LNCaP clone FGC (cell line): ENCODE data around the gene UGT1A8.

Experiments used
- DNase-seq: peaks from one replicate; pipeline ENCODE4 v3.0.0-alpha.2; 2011; ENCODE audit warnings: low read depth
- H3K4me3 ChIP-seq: 2 replicates; pipeline ENCODE4 v1.5.1; 2011; ENCODE audit warnings: mild to moderate bottlenecking, low read depth, low read length, control low read depth
- TF ChIP-seq, protein P1 (sequence below): IDR thresholded peaks from 2 replicates; pipeline ENCODE4 v1.5.1; 2012; ENCODE audit warnings: mild to moderate bottlenecking; ENCODE audit not compliant: control insufficient read depth, insufficient read depth; ENCODE audit errors: extremely low read depth

UGT1A8 gene

DNA sequence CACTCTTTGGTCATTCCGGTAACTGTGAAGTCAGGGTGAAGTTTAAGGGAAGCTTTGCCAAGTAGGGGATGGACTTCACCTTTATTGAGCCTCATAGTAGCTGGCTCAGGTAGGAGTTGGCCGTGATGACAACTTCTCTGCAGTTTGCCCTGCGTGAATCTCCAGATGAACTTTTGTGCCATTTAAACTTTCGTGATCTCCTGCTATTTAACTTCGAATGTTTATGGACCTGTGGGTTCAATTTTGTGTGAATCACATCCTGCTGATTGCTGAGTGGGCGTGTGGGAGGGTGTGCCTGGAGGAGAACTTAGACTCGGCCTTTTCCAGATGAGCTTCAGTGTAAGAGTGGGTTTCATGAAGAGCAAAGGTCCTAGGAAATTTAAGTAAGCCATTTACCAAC lies 146.8 kb downstream of the UGT1A8 start:
- H3K4me3 ChIP-seq, result no peak overlapping the region
- TF ChIP-seq, protein P1, sequence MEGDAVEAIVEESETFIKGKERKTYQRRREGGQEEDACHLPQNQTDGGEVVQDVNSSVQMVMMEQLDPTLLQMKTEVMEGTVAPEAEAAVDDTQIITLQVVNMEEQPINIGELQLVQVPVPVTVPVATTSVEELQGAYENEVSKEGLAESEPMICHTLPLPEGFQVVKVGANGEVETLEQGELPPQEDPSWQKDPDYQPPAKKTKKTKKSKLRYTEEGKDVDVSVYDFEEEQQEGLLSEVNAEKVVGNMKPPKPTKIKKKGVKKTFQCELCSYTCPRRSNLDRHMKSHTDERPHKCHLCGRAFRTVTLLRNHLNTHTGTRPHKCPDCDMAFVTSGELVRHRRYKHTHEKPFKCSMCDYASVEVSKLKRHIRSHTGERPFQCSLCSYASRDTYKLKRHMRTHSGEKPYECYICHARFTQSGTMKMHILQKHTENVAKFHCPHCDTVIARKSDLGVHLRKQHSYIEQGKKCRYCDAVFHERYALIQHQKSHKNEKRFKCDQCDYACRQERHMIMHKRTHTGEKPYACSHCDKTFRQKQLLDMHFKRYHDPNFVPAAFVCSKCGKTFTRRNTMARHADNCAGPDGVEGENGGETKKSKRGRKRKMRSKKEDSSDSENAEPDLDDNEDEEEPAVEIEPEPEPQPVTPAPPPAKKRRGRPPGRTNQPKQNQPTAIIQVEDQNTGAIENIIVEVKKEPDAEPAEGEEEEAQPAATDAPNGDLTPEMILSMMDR, result no peak
- no peak for DNase-seq

DNA sequence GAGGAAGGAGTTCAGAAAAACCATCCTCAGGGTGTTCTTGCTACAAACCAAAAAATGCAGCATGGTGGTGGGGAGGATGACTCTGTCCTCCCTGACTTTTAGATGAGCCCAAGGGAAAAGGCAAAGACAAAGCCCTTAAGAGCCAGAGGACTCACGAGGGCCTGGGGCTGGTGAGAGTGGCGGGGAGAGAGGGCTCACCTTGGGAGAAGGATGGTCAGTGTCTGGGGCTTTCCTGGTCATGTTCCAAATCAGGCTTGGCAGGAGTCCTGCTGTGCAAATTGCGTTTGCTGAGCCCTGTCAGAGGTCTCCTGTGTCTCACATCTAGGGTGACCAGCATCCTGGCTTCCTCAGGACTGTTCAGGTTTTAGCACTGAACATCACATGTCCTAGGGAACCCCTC lies 147.3 kb downstream of the UGT1A8 start:
- TF ChIP-seq, protein P1, result no peak
- no peak overlapping the region for H3K4me3 ChIP-seq
- DNase-seq, result no peak

DNA sequence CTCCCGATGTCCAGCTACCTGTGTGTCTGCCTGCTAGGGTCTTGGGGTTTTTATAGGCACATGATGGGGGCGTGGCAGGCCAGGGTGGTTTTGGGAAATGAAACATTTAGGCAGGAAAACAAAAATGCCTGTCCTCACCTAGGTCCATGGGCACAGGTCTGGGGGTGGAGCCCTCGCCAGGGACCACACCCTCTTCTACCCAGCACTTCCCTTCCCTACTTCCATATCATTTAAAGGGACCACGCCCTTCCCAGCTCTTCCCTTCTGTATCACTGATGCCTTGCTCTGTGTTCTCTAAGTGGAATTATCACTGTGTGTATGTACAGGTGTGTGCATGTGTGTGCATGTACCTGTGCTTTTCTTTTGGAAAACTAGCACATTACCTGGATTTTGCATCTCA lies 149.0 kb downstream of the UGT1A8 start:
- DNase-seq, result no peak
- TF ChIP-seq, protein P1, result no peak
- no peak overlapping the region for H3K4me3 ChIP-seq

DNA sequence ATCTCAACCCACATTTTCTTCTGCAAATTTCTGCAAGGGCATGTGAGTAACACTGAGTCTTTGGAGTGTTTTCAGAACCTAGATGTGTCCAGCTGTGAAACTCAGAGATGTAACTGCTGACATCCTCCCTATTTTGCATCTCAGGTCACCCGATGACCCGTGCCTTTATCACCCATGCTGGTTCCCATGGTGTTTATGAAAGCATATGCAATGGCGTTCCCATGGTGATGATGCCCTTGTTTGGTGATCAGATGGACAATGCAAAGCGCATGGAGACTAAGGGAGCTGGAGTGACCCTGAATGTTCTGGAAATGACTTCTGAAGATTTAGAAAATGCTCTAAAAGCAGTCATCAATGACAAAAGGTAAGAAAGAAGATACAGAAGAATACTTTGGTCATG lies 150.6 kb downstream of the UGT1A8 start:
- H3K4me3 ChIP-seq, result no peak overlapping the region
- TF ChIP-seq, protein P1, result no peak
- DNase-seq, result no peak

DNA sequence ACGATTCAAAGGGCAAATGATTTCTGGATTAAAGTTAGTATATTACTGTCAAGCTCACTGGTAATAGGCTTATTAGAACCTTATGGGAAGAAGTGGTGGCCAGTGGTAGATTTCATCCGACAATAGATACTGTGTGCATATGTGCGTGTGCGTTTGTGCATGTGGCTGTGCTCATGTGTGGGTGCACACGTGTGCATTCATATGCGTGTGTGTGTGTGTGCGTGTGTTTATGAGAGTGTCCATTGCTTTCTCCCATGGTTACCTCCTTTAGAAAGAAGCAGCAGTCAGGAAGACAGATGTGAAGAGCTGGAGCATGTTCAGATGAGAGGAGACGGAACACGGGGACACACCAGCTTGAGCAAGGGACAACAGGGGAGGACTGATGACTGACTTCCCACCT lies 151.8 kb downstream of the UGT1A8 start:
- DNase-seq, result no peak
- no peak overlapping the region for H3K4me3 ChIP-seq
- TF ChIP-seq, protein P1, result no peak

DNA sequence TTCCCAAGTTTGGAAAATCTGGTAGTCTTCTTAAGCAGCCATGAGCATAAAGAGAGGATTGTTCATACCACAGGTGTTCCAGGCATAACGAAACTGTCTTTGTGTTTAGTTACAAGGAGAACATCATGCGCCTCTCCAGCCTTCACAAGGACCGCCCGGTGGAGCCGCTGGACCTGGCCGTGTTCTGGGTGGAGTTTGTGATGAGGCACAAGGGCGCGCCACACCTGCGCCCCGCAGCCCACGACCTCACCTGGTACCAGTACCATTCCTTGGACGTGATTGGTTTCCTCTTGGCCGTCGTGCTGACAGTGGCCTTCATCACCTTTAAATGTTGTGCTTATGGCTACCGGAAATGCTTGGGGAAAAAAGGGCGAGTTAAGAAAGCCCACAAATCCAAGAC lies 154.7 kb downstream of the UGT1A8 start:
- TF ChIP-seq, protein P1, result no peak
- H3K4me3 ChIP-seq, result no peak overlapping the region
- no peak for DNase-seq

DNA sequence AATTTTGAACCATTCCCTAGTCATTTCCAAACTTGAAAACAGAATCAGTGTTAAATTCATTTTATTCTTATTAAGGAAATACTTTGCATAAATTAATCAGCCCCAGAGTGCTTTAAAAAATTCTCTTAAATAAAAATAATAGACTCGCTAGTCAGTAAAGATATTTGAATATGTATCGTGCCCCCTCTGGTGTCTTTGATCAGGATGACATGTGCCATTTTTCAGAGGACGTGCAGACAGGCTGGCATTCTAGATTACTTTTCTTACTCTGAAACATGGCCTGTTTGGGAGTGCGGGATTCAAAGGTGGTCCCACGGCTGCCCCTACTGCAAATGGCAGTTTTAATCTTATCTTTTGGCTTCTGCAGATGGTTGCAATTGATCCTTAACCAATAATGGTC lies 155.2 kb downstream of the UGT1A8 start:
- no peak overlapping the region for H3K4me3 ChIP-seq
- no peak for DNase-seq
- TF ChIP-seq, protein P1, result peak; percentile 49
